CD4-positive, alpha-beta T cell treated with Interleukin-4 for 4 hours (primary cell): Measurements from ENCODE around the gene TBX4.

Source experiments
- DNase-seq: peaks from one replicate; pipeline ENCODE4 v3.0.0-alpha.2; 2020

The TBX4 gene

DNA sequence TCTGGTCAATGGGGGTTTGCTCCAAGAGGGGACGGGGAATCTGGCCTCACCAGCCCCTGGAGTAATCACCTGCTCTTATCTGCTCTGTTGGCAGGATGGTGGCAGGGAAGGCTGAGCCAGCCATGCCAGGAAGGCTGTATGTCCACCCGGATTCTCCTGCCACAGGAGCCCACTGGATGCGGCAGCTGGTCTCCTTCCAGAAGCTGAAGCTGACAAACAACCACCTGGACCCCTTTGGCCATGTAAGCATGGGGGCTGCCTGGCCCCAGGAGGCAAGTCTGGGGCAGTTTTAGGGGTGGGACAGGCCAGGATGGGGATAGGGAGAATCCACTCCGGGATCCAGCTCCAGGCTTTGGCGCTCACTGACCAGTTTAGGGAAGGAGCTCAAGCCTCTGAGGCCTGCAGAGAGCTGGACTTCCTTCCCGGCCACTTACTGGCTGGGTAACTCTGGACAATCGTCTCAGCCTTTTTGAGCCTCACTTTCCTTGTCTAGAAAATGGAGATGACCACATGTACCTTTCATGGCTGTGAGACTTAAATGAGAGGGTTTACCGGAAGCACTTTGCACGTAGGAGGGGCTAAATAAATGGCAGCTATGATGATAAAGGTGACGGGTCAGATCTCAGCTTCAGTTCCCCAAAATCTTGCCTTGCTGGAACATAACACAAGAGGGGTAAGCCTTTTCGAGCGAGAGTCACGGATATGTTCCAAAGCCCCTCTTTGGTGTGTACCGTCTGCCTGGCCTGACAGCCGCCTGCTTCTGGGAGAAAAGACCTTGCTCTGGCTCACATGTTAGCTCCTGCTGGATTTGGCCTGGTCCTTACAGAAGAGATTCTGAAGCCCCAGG lies 15.4 kb downstream of the TBX4 start:
- DNase-seq: no peak

DNA sequence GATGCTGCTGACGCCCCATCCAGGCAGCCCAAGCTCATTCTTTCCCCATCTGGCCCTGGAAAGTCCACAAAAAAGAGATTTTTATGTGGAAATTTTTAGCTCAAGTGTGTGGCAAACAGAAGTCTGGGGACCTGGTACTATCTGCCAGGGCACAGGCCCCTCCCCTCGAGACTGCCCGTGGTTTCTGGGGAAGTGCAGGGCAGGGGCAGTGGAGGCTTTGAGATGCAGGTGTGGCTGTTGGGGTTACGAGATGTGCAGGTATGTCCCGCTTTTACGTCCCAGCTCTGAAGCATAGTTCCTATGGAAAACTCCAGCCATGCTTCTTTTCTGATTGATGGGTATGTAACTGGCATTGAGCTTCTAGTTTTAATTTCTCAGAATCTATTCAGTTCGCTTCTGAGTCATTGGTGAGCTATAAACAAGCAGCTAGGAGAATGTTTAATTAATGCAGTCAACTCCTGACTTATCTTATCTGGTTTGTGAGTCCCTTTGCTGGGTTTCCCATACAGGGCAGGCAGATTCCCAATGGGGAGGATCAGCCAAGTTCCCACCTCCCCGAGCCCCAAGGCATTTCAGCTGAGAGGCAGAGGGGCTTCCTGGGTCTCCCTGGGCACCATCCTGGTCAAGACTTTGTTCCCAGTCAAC lies 16.2 kb downstream of the TBX4 start:
- DNase-seq: no peak

DNA sequence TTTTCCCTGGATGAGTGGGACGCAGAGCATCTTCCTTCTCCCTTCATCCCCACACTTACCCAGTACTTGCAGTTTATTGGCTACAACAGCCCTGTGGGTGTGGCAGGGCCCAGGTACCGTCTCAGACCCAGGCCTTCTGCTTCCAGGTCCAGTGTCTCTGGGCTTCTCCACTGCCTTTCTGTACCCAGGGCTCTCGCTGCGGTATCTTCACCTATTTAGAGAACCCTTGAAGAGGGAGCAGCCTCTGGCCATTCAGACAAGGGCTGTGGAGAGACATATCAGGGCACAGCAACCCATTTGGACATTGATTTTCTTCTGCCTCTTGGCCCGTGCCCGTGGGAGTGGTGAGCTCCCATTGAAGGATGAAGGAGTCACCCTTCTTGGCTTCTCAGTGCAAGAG lies 17.3 kb downstream of the TBX4 start:
- DNase-seq: no peak

DNA sequence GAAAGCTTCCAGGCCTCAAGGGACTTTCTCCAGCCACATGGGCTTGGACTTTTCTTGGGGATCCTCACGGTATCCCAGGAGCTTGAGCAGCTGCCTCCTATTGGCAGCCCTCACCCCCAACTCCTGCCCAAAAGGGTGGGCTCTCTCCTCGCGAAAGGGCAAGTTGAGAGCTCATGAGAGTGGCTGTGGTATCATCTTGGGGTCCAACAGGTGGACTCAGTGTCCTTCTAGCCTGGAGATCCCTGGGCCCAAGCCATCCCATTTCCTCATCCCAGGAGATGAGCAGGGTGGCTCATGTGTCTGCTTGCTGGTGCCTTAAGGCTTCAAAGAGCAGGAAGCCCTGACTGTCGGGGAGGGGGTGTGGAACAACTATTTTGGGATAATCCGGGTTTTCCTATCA lies 17.7 kb downstream of the TBX4 start:
- DNase-seq: no peak

DNA sequence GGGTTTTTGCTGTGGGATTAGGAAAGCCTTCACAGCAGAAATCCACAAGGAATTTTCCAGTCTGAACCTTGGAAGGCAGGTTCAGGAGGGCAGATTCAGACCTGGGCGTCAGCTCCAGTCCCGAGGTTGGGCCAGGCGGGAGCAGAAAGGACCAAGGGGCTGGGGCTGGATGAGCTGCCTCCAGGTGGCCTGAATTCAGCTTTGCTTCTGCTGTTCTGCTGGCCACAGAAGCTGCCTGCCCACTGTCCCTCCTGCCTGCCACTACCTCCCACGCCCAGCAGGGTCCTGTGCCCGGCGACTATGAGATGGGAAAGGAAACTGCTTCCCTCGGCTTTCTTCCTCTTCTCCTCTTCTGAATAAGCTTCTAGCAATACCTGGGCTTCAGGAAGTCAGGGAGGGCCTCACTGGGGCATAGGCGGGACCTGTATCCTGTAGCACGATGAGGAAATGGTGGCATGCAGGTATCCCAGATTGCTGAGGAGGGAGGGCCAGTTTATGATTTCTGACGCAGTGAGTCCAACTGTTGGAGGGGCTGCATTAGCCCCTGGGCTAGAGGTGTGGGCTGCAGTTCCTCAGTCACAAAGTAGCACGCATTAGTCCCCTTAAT lies 18.4 kb downstream of the TBX4 start:
- DNase-seq: no peak

DNA sequence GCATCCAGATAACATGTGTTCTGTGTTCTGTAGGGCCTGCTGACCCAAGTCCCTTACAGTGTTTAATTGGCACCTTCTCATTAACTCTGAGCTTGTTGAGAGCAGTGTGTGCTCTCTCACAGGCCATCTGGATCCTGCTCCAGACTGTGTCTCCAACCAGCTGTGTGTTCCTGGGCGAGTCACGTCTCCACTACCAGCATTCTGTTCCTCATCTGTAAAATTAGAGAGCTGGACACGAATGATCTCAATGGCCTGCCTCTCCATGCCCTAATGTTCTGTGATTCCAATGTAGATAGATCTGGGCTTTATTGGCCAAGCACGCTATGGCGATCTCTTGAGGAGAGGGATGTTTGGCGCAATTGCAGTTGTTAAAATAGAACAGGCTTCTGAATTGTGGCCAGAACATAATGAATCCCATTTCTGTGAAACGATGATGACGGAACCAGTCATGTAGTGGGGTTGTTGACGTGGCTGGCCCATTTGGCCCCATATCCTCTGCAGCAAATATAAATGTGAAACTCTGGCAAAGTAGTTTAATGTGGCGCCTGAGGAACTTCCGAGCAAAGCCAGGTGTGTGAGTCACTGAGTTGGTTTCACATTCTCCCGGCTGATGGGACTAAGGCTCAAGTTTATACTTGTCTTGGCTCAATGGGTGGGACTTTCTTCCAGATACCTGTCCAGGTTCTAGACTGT lies 22.2 kb downstream of the TBX4 start:
- no peak for DNase-seq

DNA sequence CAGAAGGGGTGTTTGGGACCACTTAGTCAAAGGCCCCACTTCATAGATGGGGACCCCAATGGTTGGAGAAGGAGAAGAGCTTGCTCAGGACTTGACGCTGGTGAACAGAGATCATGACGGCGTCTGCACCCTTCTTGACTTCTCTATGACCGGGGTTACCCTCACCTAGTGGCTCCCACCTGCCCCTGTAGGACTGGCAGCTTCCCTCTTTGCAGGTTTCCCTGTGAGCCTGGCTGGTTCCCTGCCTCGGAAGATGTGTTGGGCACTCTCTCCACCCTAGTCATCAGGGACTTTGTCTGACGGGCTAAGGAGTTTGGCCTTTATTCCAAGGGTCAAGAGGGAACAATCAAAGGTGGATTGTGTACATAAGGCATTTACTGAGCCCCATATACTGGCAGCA lies 22.7 kb downstream of the TBX4 start:
- DNase-seq: no peak

DNA sequence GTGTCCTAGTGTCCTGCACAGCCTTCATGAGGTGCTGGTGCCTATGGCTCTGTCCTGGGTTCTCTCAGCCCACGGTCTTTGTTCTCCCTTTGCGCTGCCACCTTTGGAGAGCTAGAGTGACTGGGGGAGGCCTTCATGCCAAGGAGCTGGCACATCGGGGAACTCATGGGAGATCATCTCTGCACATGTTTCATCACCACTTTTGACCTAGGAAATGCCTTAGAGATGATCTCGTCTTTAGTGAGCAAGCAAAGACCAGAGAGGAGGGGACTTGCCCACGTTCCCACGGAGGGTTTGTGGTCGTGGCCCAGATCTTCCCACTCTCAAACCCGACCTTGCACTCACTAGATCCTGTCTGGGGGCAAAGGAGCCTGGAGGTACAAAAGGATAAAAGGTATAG lies 23.5 kb downstream of the TBX4 start:
- DNase-seq: no peak

DNA sequence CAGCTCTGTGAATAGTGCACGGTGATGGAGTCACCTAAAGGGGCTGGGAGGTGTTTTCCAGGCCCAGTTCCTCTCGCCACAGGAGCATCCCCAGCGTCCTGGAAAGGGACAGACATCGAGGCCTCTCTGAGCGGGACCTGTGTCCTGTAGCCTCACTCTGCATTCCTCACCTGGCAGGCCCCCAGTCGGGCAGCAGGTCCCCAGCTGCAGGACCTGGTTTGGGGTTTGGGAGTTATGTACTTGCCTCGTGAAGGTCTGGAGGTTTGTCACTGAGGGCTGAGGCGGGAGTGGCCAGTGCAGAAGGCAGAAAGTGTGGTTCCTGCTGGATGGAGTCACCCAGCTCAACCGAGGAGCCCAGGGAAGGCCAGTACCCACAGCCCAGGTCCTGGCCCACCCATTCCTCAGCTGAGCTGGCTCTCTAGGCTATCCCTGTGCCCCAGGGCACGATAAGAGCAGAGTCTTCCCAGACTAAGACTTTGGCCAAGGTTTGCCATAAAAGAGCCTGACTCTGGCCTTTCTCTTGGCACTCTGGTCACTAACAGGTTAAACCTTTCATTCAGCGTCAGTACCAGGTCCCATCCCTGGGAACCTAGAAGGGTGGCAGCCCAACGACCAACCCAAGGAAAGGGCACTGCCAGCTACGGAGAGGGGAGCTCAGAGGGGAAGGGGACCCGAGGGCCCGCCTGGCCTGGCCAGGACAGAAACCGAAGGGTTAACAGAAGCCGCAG lies 24.4 kb downstream of the TBX4 start:
- no peak for DNase-seq

DNA sequence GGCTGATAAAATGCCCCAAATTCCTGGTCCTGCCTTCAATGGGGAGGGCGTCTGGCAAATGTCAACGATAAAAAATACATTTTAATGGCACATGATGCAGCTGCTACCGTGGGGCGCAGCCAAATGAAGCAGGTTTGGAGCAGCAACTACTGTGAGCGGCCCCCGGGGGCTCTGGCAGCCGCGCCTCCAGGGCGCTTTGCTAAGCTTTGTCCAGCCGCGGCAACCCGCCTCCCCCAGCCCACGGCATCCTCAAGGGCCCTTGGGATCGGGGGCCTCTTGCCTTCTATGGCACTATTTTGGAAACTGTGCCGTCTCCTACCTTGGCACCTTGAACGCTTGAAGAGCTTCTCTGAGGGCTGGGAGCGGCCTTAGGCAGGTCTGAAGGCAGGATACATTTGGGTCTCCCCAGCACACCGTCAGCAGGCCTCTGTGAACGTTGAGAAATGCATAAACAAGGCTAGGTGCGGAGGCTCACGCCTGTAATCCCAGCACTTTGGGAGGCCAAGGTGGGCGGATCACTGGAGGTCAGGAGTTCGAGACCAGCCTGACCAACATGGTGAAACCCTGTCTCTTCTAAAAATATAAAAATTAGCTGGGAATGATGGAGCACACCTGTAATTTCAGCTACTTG lies 25.1 kb downstream of the TBX4 start:
- DNase-seq: no peak

DNA sequence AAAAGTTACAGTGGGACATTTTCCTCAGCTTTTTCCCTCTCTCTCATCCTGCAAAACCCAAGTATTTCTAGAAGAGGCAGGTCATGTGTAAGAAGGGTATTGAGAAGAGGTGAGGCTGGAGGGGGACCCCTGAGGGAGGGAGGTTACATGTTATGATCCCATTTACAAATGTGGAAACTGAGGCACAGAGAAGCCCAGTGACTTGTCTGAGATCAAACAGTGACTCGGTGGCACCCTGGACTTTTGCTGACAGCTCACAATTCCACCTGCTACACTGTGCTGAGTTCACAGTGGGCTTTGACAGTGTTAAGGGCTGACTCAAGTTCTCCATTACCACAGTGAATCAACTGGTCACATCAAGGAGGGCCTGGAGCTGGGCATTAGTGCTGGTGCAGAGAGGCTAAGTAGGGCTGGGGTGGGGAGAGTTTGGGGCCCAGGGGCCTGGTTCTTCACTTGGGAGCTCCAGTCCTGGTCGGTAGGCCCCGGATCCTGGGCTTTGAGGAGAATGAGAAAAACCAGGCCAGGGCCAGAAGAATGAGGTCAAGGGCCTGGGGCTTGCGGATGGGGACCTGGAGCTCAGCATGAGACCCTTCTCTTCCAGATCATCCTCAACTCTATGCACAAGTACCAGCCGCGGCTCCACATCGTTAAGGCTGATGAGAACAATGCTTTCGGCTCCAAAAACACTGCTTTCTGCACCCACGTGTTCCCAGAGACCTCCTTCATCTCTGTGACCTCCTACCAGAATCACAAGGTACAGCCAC lies 26.0 kb downstream of the TBX4 start:
- DNase-seq: no peak

DNA sequence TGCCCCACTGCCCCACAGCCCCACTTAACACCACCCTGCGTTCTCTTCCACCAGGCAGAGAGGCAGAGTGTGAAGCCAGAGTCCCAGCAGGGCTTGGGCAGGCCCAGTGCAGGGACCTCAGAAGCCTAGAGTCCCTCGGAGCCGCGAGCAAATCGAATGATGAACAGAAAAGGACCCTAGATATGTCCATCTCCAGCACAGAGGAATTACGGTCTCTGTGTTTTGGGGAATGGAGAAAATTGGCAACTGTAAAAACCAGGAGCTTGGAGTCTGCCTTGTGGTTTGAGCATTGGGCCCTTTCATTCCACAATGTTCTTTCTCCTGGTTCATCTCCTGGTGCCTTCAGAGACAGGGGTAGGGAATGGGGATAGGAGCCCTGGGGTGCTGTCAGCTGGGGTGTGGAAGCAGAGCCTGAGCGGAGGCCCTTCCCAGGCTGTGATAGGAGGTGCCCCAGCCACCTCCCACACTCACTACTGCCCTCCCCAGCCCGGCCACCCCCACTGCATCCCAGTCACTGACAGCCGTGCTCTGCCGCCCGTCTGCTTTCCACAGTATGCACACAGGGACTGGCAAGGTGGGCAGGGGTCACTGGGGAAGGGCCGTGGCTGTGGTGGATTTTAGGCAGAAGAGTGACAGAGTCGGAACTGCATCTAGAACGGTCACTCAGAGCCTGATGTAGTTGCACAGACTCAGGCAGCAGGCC lies 26.7 kb downstream of the TBX4 start:
- no peak for DNase-seq

DNA sequence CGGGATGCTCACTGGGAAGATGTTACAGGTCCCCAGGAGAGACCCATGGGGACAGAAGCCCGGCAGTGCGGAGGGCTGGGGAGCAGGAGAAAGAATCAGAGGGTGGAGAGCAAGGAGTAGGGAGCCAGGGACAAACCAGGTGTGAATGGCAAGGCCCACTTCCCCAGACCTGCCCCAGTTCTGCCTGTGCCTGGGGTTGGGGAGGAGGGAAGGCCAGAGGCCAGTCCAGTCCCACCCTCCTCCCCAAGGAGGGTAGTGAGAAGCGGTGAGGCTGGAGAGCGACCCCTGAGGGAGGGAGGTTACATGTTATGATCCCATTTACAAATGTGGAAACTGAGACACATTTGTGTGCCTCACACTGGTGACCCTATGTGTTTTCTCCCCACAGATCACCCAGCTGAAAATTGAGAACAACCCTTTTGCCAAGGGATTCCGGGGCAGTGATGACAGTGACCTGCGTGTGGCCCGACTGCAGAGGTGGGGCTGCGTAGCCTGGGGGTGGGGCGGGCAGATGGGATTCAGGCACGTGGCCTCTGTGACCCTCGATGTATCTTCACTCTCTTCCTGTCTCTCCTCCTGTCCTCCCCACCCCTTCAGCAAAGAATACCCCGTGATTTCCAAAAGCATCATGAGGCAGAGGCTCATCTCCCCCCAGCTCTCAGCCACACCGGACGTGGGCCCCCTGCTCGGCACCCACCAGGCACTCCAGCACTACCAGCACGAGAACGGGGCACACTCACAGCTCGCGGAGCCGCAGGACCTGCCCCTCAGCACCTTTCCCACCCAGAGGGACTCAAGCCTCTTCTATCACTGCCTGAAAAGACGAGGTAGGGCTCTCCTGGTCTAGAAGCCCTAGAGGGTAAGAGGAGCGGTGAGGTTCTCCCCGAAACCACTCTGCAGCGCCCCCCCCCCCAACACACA lies 27.5 kb downstream of the TBX4 start:
- DNase-seq: no peak

DNA sequence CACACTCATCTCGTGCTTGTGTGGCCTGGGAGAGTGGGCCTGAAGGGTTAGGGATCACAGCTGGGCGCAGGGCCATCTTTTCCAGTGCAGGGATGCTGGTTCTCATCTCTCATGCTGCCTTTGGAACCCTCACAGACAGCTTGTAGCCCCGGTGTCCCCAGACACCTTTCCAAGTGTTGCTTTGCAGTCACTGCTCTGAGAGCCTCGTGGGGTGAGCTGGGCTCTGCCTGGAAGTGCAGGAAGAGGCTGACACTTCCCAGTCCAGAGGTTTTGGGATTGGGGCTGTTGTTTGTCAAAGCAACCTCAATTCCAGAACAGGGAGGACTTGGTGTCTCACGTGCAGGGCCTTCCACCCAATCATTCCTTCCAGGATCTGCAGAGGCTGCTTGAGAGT lies 28.2 kb downstream of the TBX4 start:
- no peak for DNase-seq

DNA sequence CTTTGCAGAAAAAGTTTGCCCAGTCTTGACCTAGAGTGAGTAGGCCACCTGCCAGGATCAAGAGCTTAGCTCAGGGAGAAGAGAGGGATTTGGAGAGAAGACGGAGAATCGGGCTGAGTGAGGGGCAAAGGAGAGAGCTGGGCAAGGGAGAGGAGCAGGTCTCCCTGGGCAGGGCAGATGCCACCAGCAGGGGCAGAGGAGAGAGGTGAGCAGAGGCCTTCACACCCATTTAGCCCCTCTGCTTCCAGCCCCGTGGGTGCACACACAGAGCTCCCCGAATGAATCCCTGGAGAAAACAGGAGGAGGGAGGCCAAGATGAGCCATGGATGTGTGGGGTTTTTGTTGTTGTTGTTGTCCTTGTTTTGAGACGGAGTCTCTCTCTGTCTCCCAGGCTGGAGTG lies 29.2 kb downstream of the TBX4 start:
- no peak for DNase-seq

DNA sequence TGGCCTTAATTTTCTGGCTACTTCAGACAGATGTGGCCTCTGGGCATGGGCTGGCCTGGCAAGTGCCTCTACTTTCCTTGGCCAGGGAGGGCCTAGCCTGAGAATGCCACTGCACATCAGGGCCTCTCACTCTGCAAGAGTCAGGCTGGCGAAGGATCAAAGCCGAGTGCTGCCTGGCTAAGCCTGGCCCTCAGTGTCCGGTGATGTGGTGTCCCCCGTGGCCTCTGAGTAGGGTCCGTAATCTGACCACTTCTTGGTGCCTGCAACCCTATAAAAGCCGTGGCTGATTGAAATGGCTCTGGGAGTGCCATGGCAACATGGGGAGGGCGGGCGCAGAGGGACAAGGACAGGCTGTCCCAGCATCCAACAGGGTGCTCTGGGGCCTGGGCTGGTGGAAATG lies 30.2 kb downstream of the TBX4 start:
- DNase-seq: no peak

DNA sequence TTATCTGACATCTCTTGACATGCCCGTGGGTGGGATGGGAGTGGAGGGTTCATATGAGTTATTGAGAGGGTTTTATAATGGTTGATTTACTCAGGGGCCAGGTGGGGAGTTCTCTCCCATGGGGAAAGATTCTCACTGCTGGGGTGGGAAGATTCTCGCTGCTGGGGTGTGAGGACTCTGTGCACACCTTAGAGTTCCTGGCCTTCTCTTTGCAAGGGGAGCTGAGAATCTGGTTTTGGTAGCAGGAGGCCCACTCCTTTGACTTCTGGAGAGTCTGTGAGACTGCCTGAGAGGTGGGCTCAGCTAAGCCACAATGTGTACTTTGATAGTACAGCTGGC lies 31.5 kb downstream of the TBX4 start:
- DNase-seq: no peak

DNA sequence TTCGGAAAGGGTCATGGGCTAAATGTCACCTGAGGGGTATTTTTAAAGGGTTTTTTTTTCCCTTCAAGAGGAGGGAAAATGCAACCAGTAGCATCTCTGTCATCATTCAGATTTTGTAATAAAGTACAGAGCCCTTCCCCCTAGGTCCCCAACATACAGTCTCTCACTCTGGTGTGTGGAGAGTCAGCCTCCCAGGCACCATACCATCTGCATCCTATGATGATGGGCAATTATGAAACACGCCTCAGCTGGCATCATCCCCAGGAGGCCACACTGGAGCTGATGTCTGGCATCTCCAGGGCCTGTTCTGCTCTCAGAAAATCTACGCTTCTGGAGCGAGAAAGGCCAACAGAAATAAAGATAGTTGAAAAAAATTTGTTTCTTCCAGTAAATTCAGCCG lies 32.0 kb downstream of the TBX4 start:
- DNase-seq: no peak

DNA sequence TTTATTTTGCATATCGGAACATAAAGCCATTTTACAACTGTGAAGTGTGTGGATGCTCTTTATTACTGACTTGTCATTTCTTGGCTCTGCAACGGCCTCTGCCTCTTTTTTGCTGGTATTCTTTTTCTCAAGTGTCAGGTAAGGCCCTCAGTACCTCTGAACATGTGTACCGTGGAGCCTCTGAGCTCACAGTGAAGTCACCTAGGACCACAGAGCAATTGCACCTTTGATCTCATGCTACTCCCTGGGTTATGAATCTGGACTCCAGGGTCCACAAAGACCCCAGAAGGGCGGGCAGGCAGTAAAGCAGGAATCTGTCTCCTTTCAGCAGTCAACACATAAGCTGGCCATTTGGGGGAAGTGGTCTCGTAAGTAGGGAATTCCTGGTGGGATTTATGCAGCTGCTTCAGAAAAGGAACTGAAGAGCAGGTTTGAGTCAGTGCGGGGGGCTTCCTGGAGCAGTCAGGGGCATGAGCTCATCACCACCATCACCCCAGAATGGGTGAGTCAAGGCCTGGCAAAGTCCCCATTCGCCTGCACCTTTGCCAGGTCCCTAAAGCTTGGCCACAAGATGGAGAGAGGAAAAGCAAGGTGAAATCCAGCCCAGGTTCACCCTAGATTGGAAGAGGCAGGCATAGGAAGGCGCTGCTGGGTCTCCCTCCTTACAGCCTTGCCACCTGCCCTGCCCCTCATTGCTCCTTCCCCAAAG lies 33.0 kb downstream of the TBX4 start:
- no peak for DNase-seq
